Tibial nerve (tissue), 4 donors: ENCODE results near the gene DAB1. TPM values are rescaled to one million over a fixed set of nuclear protein-coding genes. Genes with fewer than 3 reads are reported as not detected.

Source experiments
- DNase-seq, 2 donors: peaks; one replicate each; pipeline ENCODE4 v3.0.0-alpha.2; 2019; ENCODE audit warnings: low spot score in 2 of 2
- H3K27ac ChIP-seq, 4 donors: fragments of 200-600 bp; sonication (generic) in 3 of 4; one replicate each; pipeline ENCODE4 v1.5.1; 2017 to 2019; ENCODE audit warnings: mild to moderate bottlenecking in 1 of 4
- H3K27me3 ChIP-seq, 2 donors: fragments of 200-600 bp; sonication (generic) in 1 of 2; one replicate each; pipeline versions ENCODE4 v1.5.1 to v1.6.0; 2017 to 2019
- H3K36me3 ChIP-seq, 3 donors: fragments of 200-600 bp; sonication (generic); one replicate each; pipeline ENCODE4 v1.5.1; 2018 to 2019
- H3K4me1 ChIP-seq, 4 donors: fragments of 200-600 bp; sonication (generic) in 3 of 4; one replicate each; pipeline ENCODE4 v1.5.1; 2017 to 2019
- H3K4me3 ChIP-seq, 4 donors: fragments of 200-600 bp; sonication (generic) in 3 of 4; one replicate each; pipeline ENCODE4 v1.5.1; 2017 to 2019; ENCODE audit warnings: mild to moderate bottlenecking in 1 of 4, moderate library complexity in 1 of 4
- H3K9me3 ChIP-seq, 4 donors: fragments of 200-600 bp; sonication (generic) in 3 of 4; one replicate each; pipeline ENCODE4 v1.5.1; 2017 to 2019
- EP300 ChIP-seq, 2 donors: sonication (generic); formaldehyde crosslinking; IDR thresholded peaks; one replicate each; pipeline ENCODE4 v1.6.1; 2017; ENCODE audit warnings: antibody characterized with exemption in 2 of 2, mild to moderate bottlenecking in 1 of 2
- POLR2A ChIP-seq, 2 donors: fragments of 450-650 bp; IDR thresholded peaks; one replicate each; pipeline ENCODE4 v1.6.1; 2017; ENCODE audit warnings: antibody characterized with exemption in 2 of 2, mild to moderate bottlenecking in 2 of 2, moderate library complexity in 2 of 2
- WGBS, 2 donors: methylation state at CpG; one replicate each; pipeline ENCODE4 v1.1.5; 2018; 5-methylcytosine and 5-hydroxymethylcytosine counted together
- total RNA-seq, 4 donors: library from RNA; depleted of rRNA; stranded (reverse); fragments of >200 nt; gene quantifications; one replicate each; pipeline ENCODE4 v1.1.0, GENCODE V29; 2016
- TF ChIP-seq, protein P1 (sequence below), 5 experiments: fragments of 200-600 bp in 3 of 5; fragments of 450-650 bp in 2 of 5; sonication (generic) in 3 of 5; IDR thresholded peaks; one replicate each; pipeline ENCODE4 v1.5.1; 2016 to 2019; ENCODE audit warnings: antibody characterized with exemption in 5 of 5, mild to moderate bottlenecking in 3 of 5, moderate library complexity in 2 of 5

The DAB1 gene
- total RNA-seq, 4 donors from 2014 or later = 4.0 to 8.3 (median 4.4) TPM

DNA sequence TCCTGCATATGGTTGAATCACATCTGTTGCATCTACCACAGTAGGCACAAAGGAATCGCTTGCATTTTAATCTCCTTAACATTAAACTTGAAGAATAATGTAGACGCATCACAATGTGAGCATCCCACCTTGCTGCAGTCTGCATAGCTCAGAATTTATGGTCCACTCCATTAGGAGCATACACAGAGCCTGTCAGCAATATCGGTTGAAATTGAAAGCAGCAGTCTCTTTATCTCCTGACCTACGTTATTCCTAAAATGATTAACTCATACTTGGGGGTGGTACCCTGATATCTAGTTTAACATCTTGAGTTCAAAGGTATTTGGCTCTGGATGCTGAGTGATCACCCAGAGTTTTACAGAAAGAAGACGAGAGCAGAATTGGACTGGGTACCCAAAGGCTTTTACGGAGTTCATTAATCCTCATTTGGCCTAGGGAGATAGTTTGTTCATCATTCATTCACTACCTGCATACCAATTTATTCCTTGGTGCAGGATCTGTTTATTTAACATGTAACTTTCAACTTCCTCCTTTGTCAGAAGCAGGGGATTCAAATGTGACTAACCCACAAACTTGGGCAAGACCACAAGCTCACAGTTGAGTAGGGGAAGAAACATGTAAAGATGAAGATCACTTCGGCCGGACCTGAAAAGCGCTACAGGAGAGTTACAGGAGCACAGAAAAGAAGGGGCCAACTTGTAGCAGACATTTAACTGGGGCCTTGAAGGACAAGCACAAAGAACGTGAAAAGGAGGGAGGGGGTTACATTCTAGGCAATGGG is 187.9 kb downstream of the DAB1 start:
- no peak for DNase-seq
- Histone ChIP-seq H3K4me3 (no peak overlapping the region), H3K27me3 (no peaks in the 10 kb centered on the region), H3K27ac (no peak overlapping the region), H3K9me3 (no peaks in the 10 kb centered on the region), H3K4me1 (no peaks in the 10 kb centered on the region), H3K36me3 (no peaks in the 10 kb centered on the region)
- WGBS, 2 donors = 86% methylated on average over 10 of the region's 10 CpGs
- TF ChIP-seq, protein P1, sequence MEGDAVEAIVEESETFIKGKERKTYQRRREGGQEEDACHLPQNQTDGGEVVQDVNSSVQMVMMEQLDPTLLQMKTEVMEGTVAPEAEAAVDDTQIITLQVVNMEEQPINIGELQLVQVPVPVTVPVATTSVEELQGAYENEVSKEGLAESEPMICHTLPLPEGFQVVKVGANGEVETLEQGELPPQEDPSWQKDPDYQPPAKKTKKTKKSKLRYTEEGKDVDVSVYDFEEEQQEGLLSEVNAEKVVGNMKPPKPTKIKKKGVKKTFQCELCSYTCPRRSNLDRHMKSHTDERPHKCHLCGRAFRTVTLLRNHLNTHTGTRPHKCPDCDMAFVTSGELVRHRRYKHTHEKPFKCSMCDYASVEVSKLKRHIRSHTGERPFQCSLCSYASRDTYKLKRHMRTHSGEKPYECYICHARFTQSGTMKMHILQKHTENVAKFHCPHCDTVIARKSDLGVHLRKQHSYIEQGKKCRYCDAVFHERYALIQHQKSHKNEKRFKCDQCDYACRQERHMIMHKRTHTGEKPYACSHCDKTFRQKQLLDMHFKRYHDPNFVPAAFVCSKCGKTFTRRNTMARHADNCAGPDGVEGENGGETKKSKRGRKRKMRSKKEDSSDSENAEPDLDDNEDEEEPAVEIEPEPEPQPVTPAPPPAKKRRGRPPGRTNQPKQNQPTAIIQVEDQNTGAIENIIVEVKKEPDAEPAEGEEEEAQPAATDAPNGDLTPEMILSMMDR (IDR thresholded peaks at IDR 0.05) = no peak
- TF ChIP-seq EP300 (IDR thresholded peaks at IDR 0.05) (no peak), POLR2A (IDR thresholded peaks at IDR 0.05) (no peak)

DNA sequence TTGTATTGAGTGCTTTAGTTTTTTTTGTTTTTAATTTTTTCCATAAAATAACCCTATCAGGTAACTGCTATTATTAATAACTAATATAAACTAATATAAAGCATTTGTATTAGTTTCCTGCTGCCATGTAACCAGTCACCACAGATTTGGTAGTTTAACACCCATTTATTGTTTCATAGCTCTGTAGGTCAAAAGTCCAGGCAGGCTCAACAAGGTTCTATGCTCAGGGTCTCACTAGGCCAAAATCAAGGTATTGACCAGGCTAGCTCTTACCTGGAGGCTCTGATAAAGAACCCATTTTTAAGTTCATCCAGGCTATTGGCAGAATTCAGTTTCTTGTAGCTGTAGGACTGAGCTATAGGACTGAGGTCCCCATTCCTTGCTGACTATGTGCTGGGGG is 189.4 kb downstream of the DAB1 start:
- H3K4me3 ChIP-seq = no peak overlapping the region
- no peak for TF ChIP-seq EP300 (IDR thresholded peaks at IDR 0.05)
- no peak for TF ChIP-seq POLR2A (IDR thresholded peaks at IDR 0.05)
- TF ChIP-seq, protein P1 (IDR thresholded peaks at IDR 0.05) = no peak
- no peaks in the 10 kb centered on the region for H3K9me3 ChIP-seq
- no peaks in the 10 kb centered on the region for H3K27me3 ChIP-seq
- H3K27ac ChIP-seq = no peak overlapping the region
- no peaks in the 10 kb centered on the region for H3K4me1 ChIP-seq
- DNase-seq = no peak
- H3K36me3 ChIP-seq = no peaks in the 10 kb centered on the region

DNA sequence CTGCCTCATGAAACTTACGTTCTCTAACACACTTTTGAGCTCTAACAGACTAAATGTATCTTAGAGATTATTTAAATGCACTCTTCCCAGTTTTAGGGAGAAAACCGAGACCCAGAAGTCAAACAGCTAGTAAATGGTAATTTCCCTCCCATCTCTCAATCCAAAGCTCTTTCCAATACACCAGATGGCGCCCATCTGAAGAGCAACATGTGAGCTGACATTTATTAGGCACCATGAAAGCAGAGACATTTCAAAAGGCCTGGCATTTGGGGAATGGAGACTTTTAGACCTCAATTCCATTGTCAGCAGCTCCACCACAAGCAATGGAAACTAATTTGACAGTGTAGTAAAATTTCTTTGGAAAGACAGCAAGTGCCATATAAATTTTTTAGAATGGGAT is 191.4 kb downstream of the DAB1 start:
- 83 to 89% methylated on average over 3 of the region's 3 CpGs for WGBS, 2 donors
- H3K4me1 ChIP-seq = no peaks in the 10 kb centered on the region
- H3K4me3 ChIP-seq = no peak overlapping the region
- H3K36me3 ChIP-seq = no peaks in the 10 kb centered on the region
- H3K9me3 ChIP-seq = no peaks in the 10 kb centered on the region
- TF ChIP-seq, protein P1 (IDR thresholded peaks at IDR 0.05) = no peak
- no peak for TF ChIP-seq POLR2A (IDR thresholded peaks at IDR 0.05)
- no peak for TF ChIP-seq EP300 (IDR thresholded peaks at IDR 0.05)
- H3K27me3 ChIP-seq = no peaks in the 10 kb centered on the region
- no peak overlapping the region for H3K27ac ChIP-seq
- DNase-seq = no peak

DNA sequence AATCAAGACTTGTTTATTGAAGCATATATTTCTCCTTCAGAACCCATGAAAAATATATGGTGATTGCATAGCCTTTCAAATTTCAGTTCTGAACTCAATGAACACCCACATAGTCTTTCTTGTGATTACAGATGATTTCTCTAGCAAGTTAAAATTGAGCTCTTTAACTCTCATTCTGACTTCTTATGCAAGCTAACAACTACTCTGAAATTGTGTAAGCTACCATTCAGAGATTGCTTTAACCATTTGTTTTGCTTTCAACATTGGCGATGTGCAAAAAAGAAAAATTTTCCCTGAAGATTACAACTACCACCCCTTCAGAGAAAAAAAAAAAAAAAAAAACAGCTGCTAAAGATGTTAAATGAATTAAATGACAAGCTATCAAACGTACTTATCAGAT is 193.9 kb downstream of the DAB1 start:
- 73 to 79% methylated on average over 2 of the region's 2 CpGs for WGBS, 2 donors
- DNase-seq = no peak
- Histone ChIP-seq H3K27ac (no peak overlapping the region), H3K36me3 (no peaks in the 10 kb centered on the region), H3K4me3 (no peak overlapping the region), H3K9me3 (no peaks in the 10 kb centered on the region), H3K27me3 (no peaks in the 10 kb centered on the region), H3K4me1 (no peaks in the 10 kb centered on the region)
- TF ChIP-seq POLR2A (IDR thresholded peaks at IDR 0.05) = no peak
- no peak for TF ChIP-seq EP300 (IDR thresholded peaks at IDR 0.05)
- TF ChIP-seq, protein P1 (IDR thresholded peaks at IDR 0.05) = no peak

DNA sequence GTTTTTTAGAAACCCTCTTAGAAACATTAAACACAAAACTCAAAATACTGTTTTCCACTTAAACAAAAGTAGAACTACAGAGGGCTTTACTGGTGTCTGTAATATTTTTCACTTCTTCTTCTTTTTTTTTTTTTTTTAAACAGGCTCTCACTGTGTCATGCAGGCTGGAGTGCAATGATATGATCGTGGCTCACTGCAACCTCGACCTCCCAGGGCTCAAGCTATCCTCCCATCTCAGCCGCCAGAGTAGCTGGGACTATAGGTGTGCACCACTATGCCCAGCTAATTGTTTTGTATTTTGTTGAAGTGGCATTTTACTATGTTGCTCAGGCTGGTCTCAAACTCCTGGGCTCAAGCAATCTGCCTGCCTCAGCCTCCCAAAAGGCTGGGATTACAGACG is 194.8 kb downstream of the DAB1 start:
- H3K27me3 ChIP-seq = no peaks in the 10 kb centered on the region
- no peaks in the 10 kb centered on the region for H3K4me1 ChIP-seq
- no peaks in the 10 kb centered on the region for H3K36me3 ChIP-seq
- TF ChIP-seq POLR2A (IDR thresholded peaks at IDR 0.05) (no peak), EP300 (IDR thresholded peaks at IDR 0.05) (no peak)
- TF ChIP-seq, protein P1 (IDR thresholded peaks at IDR 0.05) = no peak
- no peak for DNase-seq
- no peaks in the 10 kb centered on the region for H3K9me3 ChIP-seq
- WGBS, 2 donors = 53 to 59% methylated on average over 4 of the region's 4 CpGs
- no peak overlapping the region for H3K27ac ChIP-seq
- H3K4me3 ChIP-seq = no peak overlapping the region
